ENCODE data around the gene JARID2. TPM values are rescaled to one million over a fixed set of nuclear protein-coding genes. Genes with fewer than 3 reads are reported as not detected.
A peak's percentile ranks its signal among the peaks of the same experiment; 100 is the strongest.

JARID2 gene
- total RNA-seq, 1 donor from 2014 or later, result 12.5 TPM

DNA sequence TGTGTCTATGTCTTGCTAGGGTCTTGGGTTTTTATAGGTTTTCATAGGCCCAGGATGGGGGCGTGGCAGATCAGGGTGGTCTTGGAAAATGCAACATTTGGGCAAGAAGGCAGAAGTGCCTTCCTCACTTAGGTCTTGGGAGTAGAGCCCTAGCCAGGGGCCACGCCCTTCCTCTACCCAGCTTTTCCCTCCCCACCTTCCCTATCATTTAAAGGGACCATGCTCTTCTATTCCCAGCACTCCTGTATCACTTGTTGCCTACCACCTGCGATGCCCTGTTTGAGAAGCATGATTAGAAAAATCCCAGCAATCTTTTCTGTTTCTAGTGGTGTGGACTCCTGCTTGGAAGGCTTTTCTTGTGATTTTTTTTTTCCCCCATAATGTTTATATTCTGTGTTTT lies 190.6 kb downstream of the JARID2 start:
- TF ChIP-seq, protein P1, sequence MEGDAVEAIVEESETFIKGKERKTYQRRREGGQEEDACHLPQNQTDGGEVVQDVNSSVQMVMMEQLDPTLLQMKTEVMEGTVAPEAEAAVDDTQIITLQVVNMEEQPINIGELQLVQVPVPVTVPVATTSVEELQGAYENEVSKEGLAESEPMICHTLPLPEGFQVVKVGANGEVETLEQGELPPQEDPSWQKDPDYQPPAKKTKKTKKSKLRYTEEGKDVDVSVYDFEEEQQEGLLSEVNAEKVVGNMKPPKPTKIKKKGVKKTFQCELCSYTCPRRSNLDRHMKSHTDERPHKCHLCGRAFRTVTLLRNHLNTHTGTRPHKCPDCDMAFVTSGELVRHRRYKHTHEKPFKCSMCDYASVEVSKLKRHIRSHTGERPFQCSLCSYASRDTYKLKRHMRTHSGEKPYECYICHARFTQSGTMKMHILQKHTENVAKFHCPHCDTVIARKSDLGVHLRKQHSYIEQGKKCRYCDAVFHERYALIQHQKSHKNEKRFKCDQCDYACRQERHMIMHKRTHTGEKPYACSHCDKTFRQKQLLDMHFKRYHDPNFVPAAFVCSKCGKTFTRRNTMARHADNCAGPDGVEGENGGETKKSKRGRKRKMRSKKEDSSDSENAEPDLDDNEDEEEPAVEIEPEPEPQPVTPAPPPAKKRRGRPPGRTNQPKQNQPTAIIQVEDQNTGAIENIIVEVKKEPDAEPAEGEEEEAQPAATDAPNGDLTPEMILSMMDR (IDR thresholded peaks at IDR 0.05), result no peak
- H3K27me3 Mint-ChIP-seq (ENCODE audit: unreplicated experiment), result no peaks in the 10 kb centered on the region
- H3K4me1 Mint-ChIP-seq (ENCODE audit: unreplicated experiment), result peaks cover 46% of the 10 kb centered on the region
- H3K9me3 Mint-ChIP-seq (ENCODE audit: unreplicated experiment), result peaks cover 5% of the 10 kb centered on the region
- H3K27ac Mint-ChIP-seq (ENCODE audit: unreplicated experiment), result no peak overlapping the region
- H3K4me3 Mint-ChIP-seq (ENCODE audit: unreplicated experiment), result no peak overlapping the region
- H3K36me3 Mint-ChIP-seq (ENCODE audit: unreplicated experiment), result no peaks in the 10 kb centered on the region
- DNase-seq (ENCODE audit: extremely low spot score, unreplicated experiment), result no peak

DNA sequence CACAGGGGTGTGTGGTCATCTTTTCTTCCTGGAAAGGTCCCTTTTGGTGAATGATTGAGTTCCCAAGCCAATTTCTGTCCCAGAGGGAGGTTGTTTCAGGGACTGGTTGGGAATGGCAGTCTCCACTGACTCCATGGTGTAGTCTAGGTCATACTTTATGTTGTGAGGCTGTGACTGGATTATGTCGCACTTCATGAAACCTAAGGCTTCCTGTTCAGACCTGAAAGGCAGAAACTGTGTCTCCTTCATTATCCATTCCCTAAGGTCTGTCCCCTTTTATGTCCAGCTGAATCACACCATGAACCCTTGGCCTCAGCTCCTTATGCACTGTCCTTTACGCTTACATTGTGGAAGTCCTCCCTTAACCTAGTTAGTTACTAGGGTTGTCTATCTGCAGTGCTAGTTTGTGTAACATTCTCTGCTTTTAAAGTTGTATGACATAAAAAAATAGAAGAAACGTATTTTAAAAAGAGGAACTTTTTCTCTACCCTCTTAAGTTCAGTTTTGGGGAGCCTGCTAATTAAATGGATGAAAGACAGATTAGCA lies 191.3 kb downstream of the JARID2 start:
- TF ChIP-seq, protein P1 (IDR thresholded peaks at IDR 0.05), result no peak
- H3K4me1 Mint-ChIP-seq (ENCODE audit: unreplicated experiment), result peaks cover 46% of the 10 kb centered on the region
- H3K36me3 Mint-ChIP-seq (ENCODE audit: unreplicated experiment), result no peaks in the 10 kb centered on the region
- H3K4me3 Mint-ChIP-seq (ENCODE audit: unreplicated experiment), result no peak overlapping the region
- DNase-seq (ENCODE audit: extremely low spot score, unreplicated experiment), result no peak
- no peaks in the 10 kb centered on the region for H3K27me3 Mint-ChIP-seq (ENCODE audit: unreplicated experiment)
- peaks cover 5% of the 10 kb centered on the region for H3K9me3 Mint-ChIP-seq (ENCODE audit: unreplicated experiment)
- no peak overlapping the region for H3K27ac Mint-ChIP-seq (ENCODE audit: unreplicated experiment)

DNA sequence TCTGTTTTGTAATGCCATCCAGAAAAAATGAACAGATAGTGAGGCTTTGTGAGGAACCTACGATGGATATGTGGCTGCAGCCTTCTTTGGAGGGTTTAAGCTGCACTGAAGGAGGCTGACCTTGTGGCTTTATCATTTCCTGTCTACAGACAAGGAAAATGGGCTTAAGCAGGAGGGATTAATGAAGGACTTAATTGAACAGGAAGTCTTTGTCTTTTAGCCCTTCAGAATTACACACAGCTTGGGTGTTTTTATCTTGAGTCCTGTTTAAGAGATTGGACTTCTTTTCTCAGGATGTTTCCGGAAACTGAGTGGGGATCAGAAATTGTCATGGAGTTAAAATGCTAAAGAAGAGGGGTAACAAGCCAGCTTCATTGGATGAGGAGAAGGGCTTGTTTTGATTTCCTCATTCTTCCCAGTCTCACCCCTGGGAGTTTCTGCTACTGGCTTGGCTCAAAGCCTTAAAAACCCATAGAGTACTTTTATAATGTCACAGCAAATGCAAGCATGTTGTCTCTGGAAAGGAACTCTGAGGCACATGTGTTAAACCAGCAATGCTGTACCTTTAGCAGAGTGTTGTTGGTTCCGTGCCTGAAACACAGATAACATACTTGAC lies 193.6 kb downstream of the JARID2 start:
- H3K4me3 Mint-ChIP-seq (ENCODE audit: unreplicated experiment), result no peak overlapping the region
- H3K27me3 Mint-ChIP-seq (ENCODE audit: unreplicated experiment), result no peaks in the 10 kb centered on the region
- peaks cover 4% of the 10 kb centered on the region for H3K9me3 Mint-ChIP-seq (ENCODE audit: unreplicated experiment)
- TF ChIP-seq, protein P1 (IDR thresholded peaks at IDR 0.05), result no peak
- H3K36me3 Mint-ChIP-seq (ENCODE audit: unreplicated experiment), result no peaks in the 10 kb centered on the region
- peak overlapping the region; percentile 71 for H3K27ac Mint-ChIP-seq (ENCODE audit: unreplicated experiment)
- no peak for DNase-seq (ENCODE audit: extremely low spot score, unreplicated experiment)
- peaks cover 40% of the 10 kb centered on the region for H3K4me1 Mint-ChIP-seq (ENCODE audit: unreplicated experiment)

DNA sequence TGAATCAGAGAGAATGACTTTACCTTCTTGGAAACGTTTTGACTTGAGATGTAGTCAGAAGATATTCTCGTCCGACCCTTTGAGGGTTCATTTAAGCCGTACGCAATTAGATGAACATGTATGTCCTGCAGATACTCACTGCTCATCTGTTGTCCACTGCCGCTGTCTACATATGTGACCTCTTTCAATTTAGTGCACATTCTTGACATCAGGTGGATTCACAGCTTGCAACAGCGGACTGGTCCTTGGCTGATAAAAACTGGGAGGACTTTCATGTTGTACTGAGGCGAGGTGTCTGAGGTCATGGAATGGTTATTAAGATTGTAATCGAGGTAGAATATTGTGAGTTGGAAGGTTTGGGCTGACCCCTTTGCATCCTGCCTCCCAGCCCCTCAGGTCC lies 194.2 kb downstream of the JARID2 start:
- Mint-ChIP-seq H3K4me1 (ENCODE audit: unreplicated experiment) (peaks cover 38% of the 10 kb centered on the region), H3K36me3 (ENCODE audit: unreplicated experiment) (no peaks in the 10 kb centered on the region), H3K9me3 (ENCODE audit: unreplicated experiment) (no peaks in the 10 kb centered on the region), H3K27ac (ENCODE audit: unreplicated experiment) (no peak overlapping the region), H3K4me3 (ENCODE audit: unreplicated experiment) (no peak overlapping the region), H3K27me3 (ENCODE audit: unreplicated experiment) (no peaks in the 10 kb centered on the region)
- TF ChIP-seq, protein P1 (IDR thresholded peaks at IDR 0.05), result no peak
- no peak for DNase-seq (ENCODE audit: extremely low spot score, unreplicated experiment)

DNA sequence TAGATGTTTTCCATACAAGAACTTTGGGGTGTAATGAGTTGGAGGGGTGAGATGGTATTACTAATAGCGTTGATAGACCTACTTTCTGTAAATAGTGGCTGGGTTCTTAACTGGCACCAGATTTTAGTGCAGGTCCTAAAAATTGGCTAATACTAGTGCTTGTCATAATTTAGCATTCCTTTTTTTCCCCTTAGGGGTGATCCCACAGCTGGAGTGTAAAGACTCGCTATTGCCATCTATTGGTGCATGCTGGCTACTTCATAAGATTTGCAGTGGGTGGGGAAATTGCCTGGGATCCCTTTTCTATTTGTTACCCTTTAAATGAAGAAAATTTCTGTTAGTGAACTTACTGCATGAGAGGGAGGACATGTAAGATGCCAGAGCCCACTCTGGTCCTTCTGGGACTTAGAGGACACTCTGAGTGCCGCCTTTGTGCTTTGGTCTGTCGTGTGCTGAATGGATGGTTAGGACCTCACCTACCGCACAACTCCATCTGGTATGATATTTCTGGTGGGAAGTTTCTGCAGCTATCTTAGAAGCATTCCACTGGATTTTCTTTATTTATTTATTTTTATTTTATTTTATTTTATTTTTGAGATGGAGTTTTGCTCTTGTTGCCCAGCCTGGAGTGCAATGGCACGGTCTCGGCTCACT lies 195.5 kb downstream of the JARID2 start:
- Mint-ChIP-seq H3K27ac (ENCODE audit: unreplicated experiment) (no peak overlapping the region), H3K27me3 (ENCODE audit: unreplicated experiment) (no peaks in the 10 kb centered on the region), H3K4me3 (ENCODE audit: unreplicated experiment) (no peak overlapping the region), H3K9me3 (ENCODE audit: unreplicated experiment) (no peaks in the 10 kb centered on the region), H3K36me3 (ENCODE audit: unreplicated experiment) (no peaks in the 10 kb centered on the region), H3K4me1 (ENCODE audit: unreplicated experiment) (peaks cover 38% of the 10 kb centered on the region)
- TF ChIP-seq, protein P1 (IDR thresholded peaks at IDR 0.05), result peak; percentile 86
- DNase-seq (ENCODE audit: extremely low spot score, unreplicated experiment), result no peak

All from osteocyte (in vitro differentiated cells).